Measurements from ENCODE around the gene BCAR3.

- TF ChIP-seq RAD21 (IDR thresholded peaks at IDR 0.05; ENCODE audit: low read depth) (no peak), REST (IDR thresholded peaks at IDR 0.05; ENCODE audit: low read depth) (no peak), TEAD4 (IDR thresholded peaks at IDR 0.05) (no peak), ZBTB7A (IDR thresholded peaks at IDR 0.05; ENCODE audit: low read depth) (no peak), EP300 (IDR thresholded peaks at IDR 0.05; ENCODE audit: borderline replicate concordance) (no peak), TAF1 (IDR thresholded peaks at IDR 0.05; ENCODE audit: low read depth) (no peak), MAX (IDR thresholded peaks at IDR 0.05) (no peak), EGR1 (IDR thresholded peaks at IDR 0.05) (no peak), YY1 (IDR thresholded peaks at IDR 0.05; ENCODE audit: low read depth) (no peak), CEBPB (IDR thresholded peaks at IDR 0.05) (no peak), CREB1 (IDR thresholded peaks at IDR 0.05; ENCODE audit: low read depth) (no peak), FOXM1 (IDR thresholded peaks at IDR 0.05; ENCODE audit: borderline replicate concordance, low read depth) (no peak), TCF12 (IDR thresholded peaks at IDR 0.05; ENCODE audit: low read depth) (no peak)
Measured at GRCh38 chr1:93567255-93567918, 114.2 kb downstream of the BCAR3 start.
